ENCODE measurements around the gene WNT8A.
"Not testable (repeated sequence)": the region's sequence is repeated elsewhere in the genome, so short reads cannot be mapped to it uniquely, and the experiment has no call there.

WNT8A gene

DNA sequence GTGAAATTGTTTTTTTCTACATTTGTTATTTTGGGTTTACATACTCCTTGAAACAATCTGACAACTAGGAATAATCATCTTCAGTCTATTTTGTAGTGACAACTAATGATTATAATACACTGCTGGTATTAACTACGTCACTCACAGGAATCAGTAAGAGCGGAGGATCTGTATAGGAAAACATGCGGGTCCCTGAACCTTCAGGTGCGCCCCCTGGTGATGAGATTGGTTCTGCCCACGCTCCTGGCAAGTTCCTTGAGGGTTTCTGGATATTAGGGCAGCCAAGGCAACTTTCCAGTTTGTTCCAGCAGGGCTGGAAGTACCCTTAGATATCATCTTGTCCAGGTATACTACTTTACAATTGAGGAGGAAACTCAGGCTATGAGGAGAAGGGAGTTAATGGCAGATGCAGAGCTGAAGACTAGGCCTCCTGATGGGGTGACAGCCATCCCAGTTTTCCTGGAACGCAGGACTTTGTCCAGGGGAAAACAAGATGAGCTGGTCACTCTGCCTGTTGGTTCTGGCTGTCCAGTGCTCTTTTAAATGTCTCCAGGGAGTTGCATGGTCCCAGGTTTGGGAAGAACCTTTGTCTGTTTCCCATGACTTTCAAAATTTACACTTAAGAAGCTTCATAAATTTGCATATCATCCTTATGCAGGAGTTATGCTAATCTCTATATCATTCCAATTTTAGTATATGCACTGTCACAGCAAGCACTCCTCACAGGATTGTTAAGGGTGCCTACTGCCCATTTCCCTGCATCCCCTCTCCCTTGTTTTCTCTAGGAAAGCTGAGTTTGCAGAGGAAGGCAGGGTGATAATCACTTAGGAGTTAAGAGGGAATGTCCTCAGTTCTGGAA is 14.9 kb upstream of the WNT8A start:
- no peaks in the 10 kb centered on the region for H3K36me3 Mint-ChIP-seq
- ATAC-seq: peak; percentile 71
- H3K9me3 Mint-ChIP-seq: no peaks in the 10 kb centered on the region
- H3K27ac Mint-ChIP-seq: no peak overlapping the region
- no peak overlapping the region for H3K4me3 Mint-ChIP-seq
- peaks cover 12% of the 10 kb centered on the region for H3K4me1 Mint-ChIP-seq
- DNase-seq (ENCODE audit: low spot score in 2 of 2): peak; percentile 59 to 77

GRCh38 chr5:138070026-138070425 is 13.8 kb upstream of the WNT8A start:
- not testable (repeated sequence) for H3K36me3 Mint-ChIP-seq; H3K27ac Mint-ChIP-seq; H3K9me3 Mint-ChIP-seq; H3K4me3 Mint-ChIP-seq; ATAC-seq; DNase-seq (ENCODE audit: low spot score in 2 of 2)
- H3K4me1 Mint-ChIP-seq: peaks cover 12% of the 10 kb centered on the region

DNA sequence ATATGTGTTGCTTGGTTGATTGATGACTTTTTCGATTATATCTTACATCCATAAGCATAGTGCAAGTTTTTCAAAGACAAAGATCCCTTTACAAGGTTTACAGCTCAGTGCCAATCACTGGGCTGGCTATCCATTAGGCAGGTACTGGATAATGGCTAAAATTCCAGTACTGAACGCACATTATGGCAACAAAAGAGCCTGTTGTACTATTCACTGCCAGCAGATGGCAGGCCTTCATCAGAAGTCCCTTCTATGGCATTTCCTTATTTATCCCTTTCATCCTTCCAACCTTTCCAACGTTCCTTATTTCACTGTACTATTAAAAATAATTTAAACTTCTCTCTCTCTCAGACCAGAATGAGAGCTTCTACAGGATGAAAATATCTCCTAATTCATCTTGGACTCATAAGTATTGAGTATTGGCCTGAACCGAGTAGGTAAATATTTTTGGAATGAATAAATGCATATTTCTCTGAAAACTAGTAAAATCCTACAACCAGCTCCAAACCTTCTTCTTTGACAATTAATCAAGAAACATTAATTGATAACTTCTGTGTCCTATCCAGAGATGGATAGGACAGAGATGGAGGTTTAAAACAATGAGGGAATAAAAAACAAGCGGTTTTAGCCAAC is 6.7 kb upstream of the WNT8A start:
- Mint-ChIP-seq H3K9me3 (no peaks in the 10 kb centered on the region), H3K4me1 (no peaks in the 10 kb centered on the region), H3K27ac (no peak overlapping the region), H3K36me3 (no peaks in the 10 kb centered on the region), H3K4me3 (no peak overlapping the region)
- peak in 1 of 2 donors; percentile 59 for DNase-seq (ENCODE audit: low spot score in 2 of 2)
- ATAC-seq: no peak

GRCh38 chr5:138078006-138078643 is 5.7 kb upstream of the WNT8A start:
- Mint-ChIP-seq H3K27ac (no peak overlapping the region), H3K36me3 (no peaks in the 10 kb centered on the region), H3K9me3 (no peaks in the 10 kb centered on the region), H3K4me3 (no peak overlapping the region), H3K4me1 (no peaks in the 10 kb centered on the region)
- ATAC-seq (no peak), DNase-seq (ENCODE audit: low spot score in 2 of 2) (no peak)

GRCh38 chr5:138082033-138082432 is 1.8 kb upstream of the WNT8A start:
- no peaks in the 10 kb centered on the region for H3K9me3 Mint-ChIP-seq
- no peaks in the 10 kb centered on the region for H3K36me3 Mint-ChIP-seq
- H3K27ac Mint-ChIP-seq: no peak overlapping the region
- H3K4me3 Mint-ChIP-seq: no peak overlapping the region
- H3K4me1 Mint-ChIP-seq: no peaks in the 10 kb centered on the region
- ATAC-seq: no peak
- DNase-seq (ENCODE audit: low spot score in 2 of 2): no peak

- H3K9me3 Mint-ChIP-seq: no peaks in the 10 kb centered on the region
- ATAC-seq: no peak
- H3K36me3 Mint-ChIP-seq: no peaks in the 10 kb centered on the region
- H3K4me1 Mint-ChIP-seq: peaks cover 9% of the 10 kb centered on the region
- no peak overlapping the region for H3K4me3 Mint-ChIP-seq
- no peak overlapping the region for H3K27ac Mint-ChIP-seq
- DNase-seq (ENCODE audit: low spot score in 2 of 2): no peak
Measured at GRCh38 chr5:138091685-138092084, 7.9 kb downstream of the WNT8A start.

DNA sequence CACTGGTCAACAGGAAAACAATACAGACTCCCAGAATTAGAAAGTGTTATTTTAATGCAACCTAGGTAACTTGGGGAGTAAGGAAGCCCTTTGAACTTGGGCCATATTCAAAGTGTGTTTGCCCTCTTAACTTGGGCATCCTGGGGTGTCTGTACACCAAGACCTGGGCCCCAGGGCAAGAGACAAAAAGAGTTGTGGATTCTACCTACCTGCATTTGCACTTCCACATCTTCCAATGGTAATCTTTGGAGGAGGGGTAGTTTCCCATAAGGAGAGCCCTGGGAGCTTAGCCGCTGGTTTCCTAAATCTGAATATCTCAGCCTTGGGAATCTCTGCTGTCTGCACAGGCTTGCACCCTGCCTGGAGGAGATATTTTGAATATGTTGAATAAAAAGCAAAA is 8.5 kb downstream of the WNT8A start:
- Mint-ChIP-seq H3K4me1 (peaks cover 9% of the 10 kb centered on the region), H3K9me3 (no peaks in the 10 kb centered on the region), H3K27ac (no peak overlapping the region), H3K4me3 (no peak overlapping the region), H3K36me3 (no peaks in the 10 kb centered on the region)
- no peak for ATAC-seq
- DNase-seq (ENCODE audit: low spot score in 2 of 2): no peak

- Mint-ChIP-seq H3K4me3 (no peak overlapping the region), H3K27ac (no peak overlapping the region), H3K4me1 (peaks cover 9% of the 10 kb centered on the region), H3K9me3 (no peaks in the 10 kb centered on the region), H3K36me3 (no peaks in the 10 kb centered on the region)
- ATAC-seq (no peak), DNase-seq (ENCODE audit: low spot score in 2 of 2) (no peak)
Measured at GRCh38 chr5:138093036-138093435, 9.2 kb downstream of the WNT8A start.

DNA sequence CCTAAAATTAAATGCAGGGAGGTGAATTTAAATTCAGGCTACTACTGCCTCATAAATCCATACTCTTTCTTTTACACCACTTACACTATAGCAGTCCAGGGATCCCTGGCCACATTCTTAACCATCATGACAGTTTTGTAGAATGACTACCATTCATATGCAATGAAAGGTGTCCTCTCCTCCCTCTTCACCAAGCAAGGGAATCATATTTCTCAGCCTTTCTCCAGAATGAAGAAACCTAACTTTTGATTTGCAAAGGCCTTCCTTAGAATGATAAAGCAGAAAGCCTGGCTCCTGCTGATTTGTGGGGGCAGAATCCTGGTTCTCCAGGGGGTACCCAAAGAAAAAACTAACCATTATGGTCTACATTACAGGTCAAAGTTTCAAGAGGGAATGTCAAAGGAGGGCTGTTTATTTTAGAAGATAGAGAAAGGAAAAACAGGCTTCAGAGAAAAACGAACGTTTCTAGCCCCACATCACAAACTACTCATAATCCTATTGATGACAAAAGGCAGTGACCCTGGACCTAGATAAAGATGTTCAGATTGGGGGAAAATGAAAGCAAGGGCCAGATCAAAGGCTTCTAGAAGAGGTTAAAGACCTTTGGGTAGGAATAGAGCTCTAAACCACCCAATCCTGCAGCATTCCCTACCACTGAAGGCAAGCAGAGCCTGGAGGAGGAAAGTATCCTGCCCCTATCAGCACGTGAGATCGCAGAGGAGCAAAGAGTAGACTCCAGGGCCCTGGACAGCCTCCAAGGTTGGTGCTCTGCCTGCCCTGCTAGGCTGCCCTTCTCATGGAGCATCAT is 11.5 kb downstream of the WNT8A start:
- DNase-seq (ENCODE audit: low spot score in 2 of 2) (no peak), ATAC-seq (no peak)
- Mint-ChIP-seq H3K36me3 (no peaks in the 10 kb centered on the region), H3K27ac (no peak overlapping the region), H3K4me3 (no peak overlapping the region), H3K4me1 (peaks cover 9% of the 10 kb centered on the region), H3K9me3 (no peaks in the 10 kb centered on the region)

DNA sequence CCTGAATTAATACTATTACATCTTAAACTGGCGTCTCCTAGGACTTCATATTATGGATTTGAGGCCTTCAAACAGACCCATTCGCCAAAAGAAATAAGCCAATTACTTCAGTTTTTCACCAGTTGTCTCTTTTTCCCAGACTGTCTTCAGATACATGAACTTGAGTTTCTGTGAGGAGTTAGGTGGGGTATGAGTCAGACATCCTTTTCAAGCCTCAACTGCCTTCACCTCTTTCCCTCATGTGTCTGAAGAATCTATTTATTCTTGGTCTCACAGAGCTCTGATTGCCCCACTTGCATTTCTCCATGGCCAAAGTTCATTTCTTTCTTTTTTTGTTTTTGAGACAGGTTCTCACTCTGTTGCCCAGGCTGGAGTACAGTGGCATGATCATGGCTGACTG is 12.5 kb downstream of the WNT8A start:
- DNase-seq (ENCODE audit: low spot score in 2 of 2) (no peak), ATAC-seq (no peak)
- no peaks in the 10 kb centered on the region for H3K36me3 Mint-ChIP-seq
- peaks cover 9% of the 10 kb centered on the region for H3K4me1 Mint-ChIP-seq
- no peak overlapping the region for H3K4me3 Mint-ChIP-seq
- no peak overlapping the region for H3K27ac Mint-ChIP-seq
- no peaks in the 10 kb centered on the region for H3K9me3 Mint-ChIP-seq

DNA sequence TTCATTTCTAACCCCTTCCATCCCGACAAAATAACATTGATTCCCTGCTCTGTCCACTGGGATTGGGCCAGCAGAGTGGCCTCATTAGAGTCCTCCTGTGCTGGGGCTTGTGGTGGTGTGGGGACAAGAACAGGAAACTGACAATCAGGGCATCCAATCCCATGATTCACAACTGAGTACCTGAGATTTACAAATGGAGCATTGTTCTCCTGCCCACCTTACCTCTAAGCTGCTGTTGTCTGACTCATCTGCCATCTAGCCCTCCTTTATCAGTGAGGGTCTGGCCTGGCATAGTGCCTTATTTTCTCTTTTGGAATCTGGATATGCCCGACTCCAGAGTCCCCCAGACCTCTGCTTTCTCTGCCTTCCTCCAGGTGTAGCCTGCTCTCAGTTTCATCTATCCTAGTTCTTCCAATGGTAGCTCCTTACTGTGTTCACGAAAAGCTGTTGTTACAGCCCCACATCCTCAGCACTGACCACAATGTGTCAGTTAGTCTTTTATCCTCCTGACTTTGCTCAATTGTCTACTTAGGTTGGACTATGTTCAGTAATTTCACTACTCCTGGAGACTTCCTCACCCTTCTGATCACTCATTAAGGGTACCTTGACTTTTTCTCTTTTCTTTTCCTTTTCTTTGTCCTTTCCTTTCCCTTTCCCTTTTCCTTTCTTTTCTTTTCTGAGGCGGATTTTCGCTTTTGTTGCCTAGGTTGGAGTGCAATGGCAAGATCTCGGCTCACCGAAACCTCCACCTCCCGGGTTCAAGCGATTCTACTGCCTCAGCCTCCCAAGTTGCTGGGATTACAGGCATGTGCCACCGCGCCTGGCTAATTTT is 13.4 kb downstream of the WNT8A start:
- no peak overlapping the region for H3K4me3 Mint-ChIP-seq
- no peak overlapping the region for H3K27ac Mint-ChIP-seq
- no peaks in the 10 kb centered on the region for H3K36me3 Mint-ChIP-seq
- H3K9me3 Mint-ChIP-seq: no peaks in the 10 kb centered on the region
- peak; percentile 43 for ATAC-seq
- no peak for DNase-seq (ENCODE audit: low spot score in 2 of 2)
- H3K4me1 Mint-ChIP-seq: peaks cover 9% of the 10 kb centered on the region

- ATAC-seq (no peak), DNase-seq (ENCODE audit: low spot score in 2 of 2) (no peak)
- no peaks in the 10 kb centered on the region for H3K36me3 Mint-ChIP-seq
- H3K4me1 Mint-ChIP-seq: no peaks in the 10 kb centered on the region
- H3K9me3 Mint-ChIP-seq: no peaks in the 10 kb centered on the region
- H3K4me3 Mint-ChIP-seq: no peak overlapping the region
- H3K27ac Mint-ChIP-seq: no peak overlapping the region
Measured at GRCh38 chr5:138102454-138103318, 18.9 kb downstream of the WNT8A start.

DNA sequence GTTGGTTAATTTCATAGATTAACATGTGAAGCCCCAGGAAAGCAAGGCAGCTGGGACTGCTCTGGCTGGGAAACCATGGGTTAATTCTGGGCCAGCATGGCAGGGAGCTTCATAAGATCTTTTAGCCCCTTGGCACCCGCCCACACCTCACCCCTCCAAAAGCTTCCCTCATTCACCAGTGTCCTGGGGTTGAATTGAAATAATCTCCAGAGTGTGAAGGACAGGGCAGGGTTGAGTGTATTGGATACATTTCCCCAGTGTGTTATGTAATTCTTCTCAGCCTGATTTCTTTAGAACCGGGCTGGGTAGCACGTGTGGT is 19.4 kb downstream of the WNT8A start:
- Mint-ChIP-seq H3K9me3 (no peaks in the 10 kb centered on the region), H3K4me1 (no peaks in the 10 kb centered on the region), H3K27ac (no peak overlapping the region), H3K4me3 (no peak overlapping the region), H3K36me3 (no peaks in the 10 kb centered on the region)
- ATAC-seq (no peak), DNase-seq (ENCODE audit: low spot score in 2 of 2) (no peak)

GRCh38 chr5:138105709-138106108 is 21.9 kb downstream of the WNT8A start:
- no peaks in the 10 kb centered on the region for H3K4me1 Mint-ChIP-seq
- H3K9me3 Mint-ChIP-seq: no peaks in the 10 kb centered on the region
- no peaks in the 10 kb centered on the region for H3K36me3 Mint-ChIP-seq
- DNase-seq (ENCODE audit: low spot score in 2 of 2) (no peak), ATAC-seq (no peak)
- no peak overlapping the region for H3K27ac Mint-ChIP-seq
- H3K4me3 Mint-ChIP-seq: no peak overlapping the region
